Ovary (tissue), 9 donors: ENCODE measurements around the gene EVA1A. TPM values are rescaled to one million over a fixed set of nuclear protein-coding genes. Genes with fewer than 3 reads are reported as not detected.

Experiments
- DNase-seq, 5 donors: peaks; one replicate each; pipeline ENCODE4 v3.0.0-alpha.2; 2019 to 2020
- H3K27ac ChIP-seq, 2 donors: fragments of 200-600 bp; one replicate each; pipeline versions ENCODE4 v1.5.1 to v1.8.0; 2019 to 2022
- H3K27me3 ChIP-seq: fragments of 200-600 bp; one replicate; pipeline ENCODE4 v1.8.0; 2022
- H3K36me3 ChIP-seq: fragments of 200-600 bp; sonication (generic); one replicate; pipeline ENCODE4 v1.5.1; 2019
- H3K4me1 ChIP-seq: one replicate; pipeline ENCODE4 v1.8.1; 2013; ENCODE audit warnings: mild to moderate bottlenecking, moderate library complexity; ENCODE audit not compliant: insufficient read depth
- H3K4me3 ChIP-seq: fragments of 200-600 bp; sonication (generic); one replicate; pipeline ENCODE4 v1.5.1; 2017
- H3K9me3 ChIP-seq, 2 donors: fragments of 200-600 bp in 1 of 2; sonication (generic) in 1 of 2; one replicate each; pipeline versions ENCODE4 v1.5.1 to v1.8.1; 2013 to 2019; ENCODE audit warnings: mild to moderate bottlenecking in 1 of 2, moderate library complexity in 1 of 2
- EP300 ChIP-seq: sonication (generic); formaldehyde crosslinking; IDR thresholded peaks from one replicate; pipeline ENCODE4 v1.6.1; 2017; ENCODE audit warnings: antibody characterized with exemption
- POLR2A ChIP-seq: fragments of 450-650 bp; IDR thresholded peaks from one replicate; pipeline ENCODE4 v1.6.1; 2017; ENCODE audit warnings: antibody characterized with exemption, mild to moderate bottlenecking, moderate library complexity
- WGBS, 3 donors: extraction: QIAGEN DNeasy Blood & Tissue Kit in 1 of 3; methylation state at CpG; one replicate each; pipeline versions ENCODE4 v1.1.5 to v1.1.7; 2013 to 2017; 5-methylcytosine and 5-hydroxymethylcytosine counted together
- intact Hi-C, 4 donors: fragments of 100-400 bp; cut with DNase I; formaldehyde crosslinking; loops; one replicate each; pipeline versions ENCODE4 v1.11.0 to v1.15.1; 2022 to 2023
- polyA plus RNA-seq, 2 donors: library from polyadenylated mRNA; stranded (reverse); fragments of 200-250 nt in 1 of 2; fragments of 350-450 nt in 1 of 2; fragmentation: Illumina TruSeq in 1 of 2; extraction: RNeasy Lipid Tissue Mini Kit (QIAGEN cat#74804) in 1 of 2; gene quantifications; one replicate each; pipeline ENCODE4 v1.2.3, GENCODE V29; 2013 to 2014
- total RNA-seq, 7 donors: library from RNA; depleted of rRNA in 2 of 7; stranded (reverse); fragments of >200 nt in 2 of 7; fragmentation: NEBNext Ultra II Directional in 3 of 7; extraction: Animal tissue kit (Norgen Biotek cat#: 25700) in 3 of 7; gene quantifications; one replicate each; pipeline versions ENCODE4 v1.1.0 to v1.2.4, GENCODE V29; 2016 to 2023
- TF ChIP-seq, protein P1 (sequence below), 3 donors: fragments of 450-650 bp in 2 of 3; fragments of 200-600 bp in 1 of 3; IDR thresholded peaks; one replicate each; pipeline versions ENCODE4 v1.5.1 to v1.8.0; 2016 to 2022; ENCODE audit warnings: antibody characterized with exemption in 3 of 3, mild to moderate bottlenecking in 1 of 3
- donor health status: DM: no; HTN: no; CAD: no; lungs with moderate emphysema.
- donor health status: DM: no; HTN: no; CAD: no.
- donor health status: Bipolar disorder and iron deficiency.
- donor health status: DM: yes; HTN: yes; CAD: no.
- donor health status: DM: no; HTN: no; CAD: no.
- donor health status: DM: yes; HTN: yes; CAD: no.

The EVA1A gene
- total and polyA plus RNA-seq, 9 donors = 0.62 to 12.2 (median 1.4) TPM

GRCh38 chr2:75598589-75599155 is 37.9 kb upstream of the EVA1A start:
- WGBS, 3 donors = 88 to 93% (median 89%) methylated on average over 8 of the region's 8 CpGs
- TF ChIP-seq POLR2A (no peak), EP300 (no peak)
- TF ChIP-seq, protein P1, sequence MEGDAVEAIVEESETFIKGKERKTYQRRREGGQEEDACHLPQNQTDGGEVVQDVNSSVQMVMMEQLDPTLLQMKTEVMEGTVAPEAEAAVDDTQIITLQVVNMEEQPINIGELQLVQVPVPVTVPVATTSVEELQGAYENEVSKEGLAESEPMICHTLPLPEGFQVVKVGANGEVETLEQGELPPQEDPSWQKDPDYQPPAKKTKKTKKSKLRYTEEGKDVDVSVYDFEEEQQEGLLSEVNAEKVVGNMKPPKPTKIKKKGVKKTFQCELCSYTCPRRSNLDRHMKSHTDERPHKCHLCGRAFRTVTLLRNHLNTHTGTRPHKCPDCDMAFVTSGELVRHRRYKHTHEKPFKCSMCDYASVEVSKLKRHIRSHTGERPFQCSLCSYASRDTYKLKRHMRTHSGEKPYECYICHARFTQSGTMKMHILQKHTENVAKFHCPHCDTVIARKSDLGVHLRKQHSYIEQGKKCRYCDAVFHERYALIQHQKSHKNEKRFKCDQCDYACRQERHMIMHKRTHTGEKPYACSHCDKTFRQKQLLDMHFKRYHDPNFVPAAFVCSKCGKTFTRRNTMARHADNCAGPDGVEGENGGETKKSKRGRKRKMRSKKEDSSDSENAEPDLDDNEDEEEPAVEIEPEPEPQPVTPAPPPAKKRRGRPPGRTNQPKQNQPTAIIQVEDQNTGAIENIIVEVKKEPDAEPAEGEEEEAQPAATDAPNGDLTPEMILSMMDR (IDR thresholded peaks at IDR 0.05) = no peak
- no peak overlapping the region for H3K27ac ChIP-seq
- no peak overlapping the region for H3K4me3 ChIP-seq
- H3K9me3 ChIP-seq = no peaks in the 10 kb centered on the region
- no peak for DNase-seq
- H3K27me3 ChIP-seq = no peaks in the 10 kb centered on the region
- H3K36me3 ChIP-seq = no peaks in the 10 kb centered on the region
- intact Hi-C loops = no loop called here
- H3K4me1 ChIP-seq = no peaks in the 10 kb centered on the region

DNA sequence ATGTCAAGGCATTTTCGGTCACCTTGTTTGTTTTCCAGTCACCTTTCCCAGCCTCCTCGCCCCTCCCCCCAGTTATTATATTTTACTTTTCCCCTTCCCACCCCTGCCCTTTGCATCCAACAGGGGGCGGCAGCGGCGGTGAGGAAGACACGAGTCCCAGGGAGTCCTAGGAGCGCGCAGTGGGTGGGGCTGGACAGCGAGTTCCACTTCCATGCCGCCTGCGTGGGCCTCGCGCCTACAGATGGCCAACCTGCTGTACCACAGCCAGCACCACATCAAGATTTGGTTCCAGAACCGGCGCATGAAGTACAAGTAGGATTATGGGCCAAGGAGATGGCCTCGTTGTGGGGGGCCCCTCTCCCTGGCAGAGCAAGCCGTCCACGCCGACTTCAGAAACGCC is 37.2 kb upstream of the EVA1A start:
- Histone ChIP-seq H3K4me3 (no peak overlapping the region), H3K4me1 (no peaks in the 10 kb centered on the region), H3K9me3 (no peaks in the 10 kb centered on the region), H3K27me3 (no peaks in the 10 kb centered on the region), H3K27ac (no peak overlapping the region), H3K36me3 (no peaks in the 10 kb centered on the region)
- intact Hi-C loops = no loop called here
- no peak for DNase-seq
- 89 to 94% (median 90%) methylated on average over 20 of the region's 20 CpGs for WGBS, 3 donors
- TF ChIP-seq EP300 (no peak), POLR2A (no peak)
- TF ChIP-seq, protein P1 (IDR thresholded peaks at IDR 0.05) = no peak

GRCh38 chr2:75596784-75597183 is 36.0 kb upstream of the EVA1A start:
- no peak overlapping the region for H3K4me3 ChIP-seq
- H3K36me3 ChIP-seq = no peaks in the 10 kb centered on the region
- 76 to 83% (median 83%) methylated on average over 4 of the region's 4 CpGs for WGBS, 3 donors
- no peaks in the 10 kb centered on the region for H3K27me3 ChIP-seq
- intact Hi-C loops = no loop called here
- no peaks in the 10 kb centered on the region for H3K9me3 ChIP-seq
- TF ChIP-seq POLR2A (no peak), EP300 (no peak)
- TF ChIP-seq, protein P1 (IDR thresholded peaks at IDR 0.05) = no peak
- no peak overlapping the region for H3K27ac ChIP-seq
- no peaks in the 10 kb centered on the region for H3K4me1 ChIP-seq
- no peak for DNase-seq

DNA sequence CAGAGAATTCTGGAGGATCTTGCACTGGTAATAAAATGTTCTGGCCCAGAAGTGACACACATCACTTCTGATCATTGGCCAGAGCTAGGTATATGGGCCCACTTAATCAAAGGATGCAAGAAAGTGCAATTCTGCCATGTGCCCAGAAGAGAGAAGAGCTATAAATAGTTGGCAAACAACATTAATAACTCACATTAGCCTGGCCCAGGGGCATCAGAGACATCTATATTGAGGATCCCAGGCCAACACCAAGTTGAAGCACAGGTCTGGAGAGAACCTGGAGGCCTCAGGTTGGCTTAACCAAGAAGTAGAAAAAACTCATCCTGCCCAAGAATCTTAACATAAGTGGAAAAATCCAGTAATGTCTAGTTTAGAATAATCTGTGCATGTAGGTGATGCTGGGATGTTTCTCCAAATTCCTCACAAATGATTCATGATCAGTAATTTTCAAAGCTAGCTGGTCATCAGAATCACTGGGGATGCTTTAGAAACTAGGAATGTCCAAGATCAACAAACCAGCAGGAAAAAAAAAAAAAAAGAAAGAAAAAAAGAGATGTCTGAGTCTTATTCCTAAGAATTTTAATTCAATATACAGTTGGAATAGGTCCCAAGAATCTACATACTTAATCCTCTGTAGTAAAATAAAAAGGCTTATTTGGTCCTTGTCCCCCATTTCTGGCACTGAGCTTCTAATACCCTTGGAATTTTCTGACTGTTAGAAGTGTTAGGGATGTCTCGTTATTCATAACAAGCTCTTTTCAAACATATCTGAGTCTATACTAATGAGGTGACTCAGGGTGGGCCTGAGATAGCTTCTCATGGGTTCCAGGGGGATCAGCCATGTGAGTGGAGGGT is 35.0 kb upstream of the EVA1A start:
- Histone ChIP-seq H3K4me1 (no peaks in the 10 kb centered on the region), H3K9me3 (no peaks in the 10 kb centered on the region), H3K36me3 (no peaks in the 10 kb centered on the region), H3K27me3 (no peaks in the 10 kb centered on the region), H3K4me3 (no peak overlapping the region), H3K27ac (no peak overlapping the region)
- WGBS, 3 donors = 34 to 41% (median 35%) methylated on average over 1 of the region's 1 CpG
- TF ChIP-seq EP300 = no peak
- TF ChIP-seq, protein P1 (IDR thresholded peaks at IDR 0.05) = no peak
- DNase-seq = no peak
- intact Hi-C loops = no loop called here
